Ovary (tissue), 9 donors: Measurements from ENCODE around the gene CALHM6. TPM values are rescaled to one million over a fixed set of nuclear protein-coding genes. Genes with fewer than 3 reads are reported as not detected.

ENCODE experiments used
- DNase-seq, 5 donors: peaks; one replicate each; pipeline ENCODE4 v3.0.0-alpha.2; 2019 to 2020
- H3K27ac ChIP-seq, 2 donors: fragments of 200-600 bp; one replicate each; pipeline versions ENCODE4 v1.5.1 to v1.8.0; 2019 to 2022
- H3K27me3 ChIP-seq: fragments of 200-600 bp; one replicate; pipeline ENCODE4 v1.8.0; 2022
- H3K36me3 ChIP-seq: fragments of 200-600 bp; sonication (generic); one replicate; pipeline ENCODE4 v1.5.1; 2019
- H3K4me1 ChIP-seq: one replicate; pipeline ENCODE4 v1.8.1; 2013; ENCODE audit warnings: mild to moderate bottlenecking, moderate library complexity; ENCODE audit not compliant: insufficient read depth
- H3K4me3 ChIP-seq: fragments of 200-600 bp; sonication (generic); one replicate; pipeline ENCODE4 v1.5.1; 2017
- H3K9me3 ChIP-seq, 2 donors: fragments of 200-600 bp in 1 of 2; sonication (generic) in 1 of 2; one replicate each; pipeline versions ENCODE4 v1.5.1 to v1.8.1; 2013 to 2019; ENCODE audit warnings: mild to moderate bottlenecking in 1 of 2, moderate library complexity in 1 of 2
- EP300 ChIP-seq: sonication (generic); formaldehyde crosslinking; IDR thresholded peaks from one replicate; pipeline ENCODE4 v1.6.1; 2017; ENCODE audit warnings: antibody characterized with exemption
- POLR2A ChIP-seq: fragments of 450-650 bp; IDR thresholded peaks from one replicate; pipeline ENCODE4 v1.6.1; 2017; ENCODE audit warnings: antibody characterized with exemption, mild to moderate bottlenecking, moderate library complexity
- WGBS, 3 donors: extraction: QIAGEN DNeasy Blood & Tissue Kit in 1 of 3; methylation state at CpG; one replicate each; pipeline versions ENCODE4 v1.1.5 to v1.1.7; 2013 to 2017; 5-methylcytosine and 5-hydroxymethylcytosine counted together
- intact Hi-C, 4 donors: fragments of 100-400 bp; cut with DNase I; formaldehyde crosslinking; loops; one replicate each; pipeline versions ENCODE4 v1.11.0 to v1.15.1; 2022 to 2023
- polyA plus RNA-seq, 2 donors: library from polyadenylated mRNA; stranded (reverse); fragments of 200-250 nt in 1 of 2; fragments of 350-450 nt in 1 of 2; fragmentation: Illumina TruSeq in 1 of 2; extraction: RNeasy Lipid Tissue Mini Kit (QIAGEN cat#74804) in 1 of 2; gene quantifications; one replicate each; pipeline ENCODE4 v1.2.3, GENCODE V29; 2013 to 2014
- total RNA-seq, 7 donors: library from RNA; depleted of rRNA in 2 of 7; stranded (reverse); fragments of >200 nt in 2 of 7; fragmentation: NEBNext Ultra II Directional in 3 of 7; extraction: Animal tissue kit (Norgen Biotek cat#: 25700) in 3 of 7; gene quantifications; one replicate each; pipeline versions ENCODE4 v1.1.0 to v1.2.4, GENCODE V29; 2016 to 2023
- TF ChIP-seq, protein P1 (sequence below), 3 donors: fragments of 450-650 bp in 2 of 3; fragments of 200-600 bp in 1 of 3; IDR thresholded peaks; one replicate each; pipeline versions ENCODE4 v1.5.1 to v1.8.0; 2016 to 2022; ENCODE audit warnings: antibody characterized with exemption in 3 of 3, mild to moderate bottlenecking in 1 of 3
- donor health status: DM: no; HTN: no; CAD: no; lungs with moderate emphysema.
- donor health status: DM: no; HTN: no; CAD: no.
- donor health status: Bipolar disorder and iron deficiency.
- donor health status: DM: yes; HTN: yes; CAD: no.
- donor health status: DM: no; HTN: no; CAD: no.
- donor health status: DM: yes; HTN: yes; CAD: no.

CALHM6 gene
- total and polyA plus RNA-seq, 9 donors = 1.6 to 14.0 (median 3.0) TPM

- intact Hi-C loops = loop anchor here in 1 of 4 donors (10.0 kb wide), 2 partner anchors 62 to 162 kb away; no protein-coding TSS in a partner anchor
- TF ChIP-seq POLR2A (no peak), EP300 (no peak)
- TF ChIP-seq, protein P1, sequence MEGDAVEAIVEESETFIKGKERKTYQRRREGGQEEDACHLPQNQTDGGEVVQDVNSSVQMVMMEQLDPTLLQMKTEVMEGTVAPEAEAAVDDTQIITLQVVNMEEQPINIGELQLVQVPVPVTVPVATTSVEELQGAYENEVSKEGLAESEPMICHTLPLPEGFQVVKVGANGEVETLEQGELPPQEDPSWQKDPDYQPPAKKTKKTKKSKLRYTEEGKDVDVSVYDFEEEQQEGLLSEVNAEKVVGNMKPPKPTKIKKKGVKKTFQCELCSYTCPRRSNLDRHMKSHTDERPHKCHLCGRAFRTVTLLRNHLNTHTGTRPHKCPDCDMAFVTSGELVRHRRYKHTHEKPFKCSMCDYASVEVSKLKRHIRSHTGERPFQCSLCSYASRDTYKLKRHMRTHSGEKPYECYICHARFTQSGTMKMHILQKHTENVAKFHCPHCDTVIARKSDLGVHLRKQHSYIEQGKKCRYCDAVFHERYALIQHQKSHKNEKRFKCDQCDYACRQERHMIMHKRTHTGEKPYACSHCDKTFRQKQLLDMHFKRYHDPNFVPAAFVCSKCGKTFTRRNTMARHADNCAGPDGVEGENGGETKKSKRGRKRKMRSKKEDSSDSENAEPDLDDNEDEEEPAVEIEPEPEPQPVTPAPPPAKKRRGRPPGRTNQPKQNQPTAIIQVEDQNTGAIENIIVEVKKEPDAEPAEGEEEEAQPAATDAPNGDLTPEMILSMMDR (IDR thresholded peaks at IDR 0.05) = no peak
- Histone ChIP-seq H3K27ac (no peak overlapping the region), H3K36me3 (no peaks in the 10 kb centered on the region), H3K27me3 (no peaks in the 10 kb centered on the region), H3K4me1 (peaks cover 4% of the 10 kb centered on the region), H3K9me3 (no peaks in the 10 kb centered on the region), H3K4me3 (no peak overlapping the region)
- DNase-seq = no peak
- WGBS, 3 donors = 87 to 90% (median 87%) methylated on average over 1 of the region's 1 CpG
Observed at GRCh38 chr6:116446399-116446798, 14.8 kb upstream of the CALHM6 start.

DNA sequence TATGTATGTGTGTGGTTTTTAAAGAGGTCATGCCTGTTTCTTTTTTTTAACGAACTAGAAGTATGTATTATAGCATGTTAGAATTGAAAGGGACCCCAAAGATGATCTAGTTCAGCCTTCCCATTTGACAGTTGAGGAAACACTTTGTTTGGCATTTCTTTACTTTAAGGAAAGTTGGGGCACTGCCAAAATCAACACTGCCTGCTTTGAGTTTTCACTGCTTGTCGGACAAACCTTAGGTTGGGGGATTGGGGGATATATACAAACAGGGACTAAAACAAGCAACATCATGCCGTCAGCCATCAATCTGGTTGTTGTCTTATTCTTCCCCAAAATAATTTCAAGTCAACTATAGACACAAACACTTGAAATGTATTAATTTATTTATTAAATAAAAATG is 14.1 kb upstream of the CALHM6 start:
- H3K27ac ChIP-seq = no peak overlapping the region
- intact Hi-C loops = loop anchor here in 1 of 4 donors (10.0 kb wide), 2 partner anchors 62 to 162 kb away; no protein-coding TSS in a partner anchor
- no peaks in the 10 kb centered on the region for H3K36me3 ChIP-seq
- WGBS, 3 donors = 36 to 46% (median 40%) methylated on average over 3 of the region's 3 CpGs
- no peaks in the 10 kb centered on the region for H3K27me3 ChIP-seq
- DNase-seq = no peak
- peaks cover 4% of the 10 kb centered on the region for H3K4me1 ChIP-seq
- H3K4me3 ChIP-seq = no peak overlapping the region
- no peaks in the 10 kb centered on the region for H3K9me3 ChIP-seq
- TF ChIP-seq EP300 = no peak
- TF ChIP-seq, protein P1 (IDR thresholded peaks at IDR 0.05) = no peak
- TF ChIP-seq POLR2A = no peak

DNA sequence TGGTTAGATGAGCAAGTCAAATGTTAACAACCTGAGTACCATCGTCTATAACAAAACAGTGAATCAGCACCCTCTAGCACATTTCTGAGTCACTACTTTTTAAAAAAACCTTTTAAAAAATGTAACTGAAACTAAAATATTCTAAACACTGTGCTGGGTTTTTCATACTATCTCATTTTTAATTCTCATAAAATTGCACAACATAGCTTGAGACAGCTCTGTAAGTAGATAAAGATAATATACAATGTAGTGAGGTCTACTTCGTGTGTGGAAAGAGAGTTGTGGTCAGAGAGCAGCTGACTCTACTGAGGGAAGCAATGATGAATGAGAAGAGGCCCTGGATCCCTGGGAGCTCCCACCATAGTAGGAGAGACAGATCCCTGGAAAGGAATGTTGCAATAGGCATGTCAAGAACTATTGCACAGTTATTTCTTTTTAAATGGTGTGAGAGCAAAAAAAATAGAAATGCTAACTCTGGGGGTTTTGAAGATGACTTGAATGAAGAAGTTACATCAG is 13.6 kb upstream of the CALHM6 start:
- peak in 1 of 5 donors; percentile 26 for DNase-seq
- no peaks in the 10 kb centered on the region for H3K36me3 ChIP-seq
- no peak overlapping the region for H3K4me3 ChIP-seq
- H3K9me3 ChIP-seq = no peaks in the 10 kb centered on the region
- H3K27me3 ChIP-seq = no peaks in the 10 kb centered on the region
- no peak overlapping the region for H3K27ac ChIP-seq
- 1 to 5% (median 2%) methylated on average over 2 of the region's 2 CpGs for WGBS, 3 donors
- H3K4me1 ChIP-seq = peaks cover 4% of the 10 kb centered on the region
- intact Hi-C loops = loop anchor here in 1 of 4 donors (10.0 kb wide), 2 partner anchors 63 to 163 kb away; no protein-coding TSS in a partner anchor
- TF ChIP-seq POLR2A = no peak
- TF ChIP-seq, protein P1 (IDR thresholded peaks at IDR 0.05) = no peak
- no peak for TF ChIP-seq EP300

DNA sequence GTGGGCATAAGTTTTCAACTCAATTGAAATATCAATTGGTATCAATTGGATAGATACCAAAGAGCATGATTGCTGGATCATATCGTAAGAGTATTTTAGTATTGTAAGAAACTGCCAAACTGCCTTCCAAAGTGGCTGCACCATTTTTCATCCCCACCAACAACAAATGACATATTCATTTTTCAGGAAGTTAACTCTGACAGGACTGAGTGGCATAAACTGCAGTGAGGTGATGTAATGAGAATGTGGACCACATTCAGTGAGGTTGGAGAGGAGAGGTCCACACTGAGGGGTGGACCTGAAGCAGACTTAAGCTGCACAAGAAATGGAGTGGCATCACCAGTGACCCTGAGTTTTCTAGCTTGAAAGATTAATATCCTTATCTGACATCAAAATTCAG is 11.6 kb upstream of the CALHM6 start:
- no peak overlapping the region for H3K4me3 ChIP-seq
- no peak for TF ChIP-seq POLR2A
- TF ChIP-seq EP300 = no peak
- TF ChIP-seq, protein P1 (IDR thresholded peaks at IDR 0.05) = no peak
- H3K27me3 ChIP-seq = no peaks in the 10 kb centered on the region
- peaks cover under 1% of the 10 kb centered on the region for H3K4me1 ChIP-seq
- DNase-seq = no peak
- intact Hi-C loops = loop anchor here in 1 of 4 donors (10.0 kb wide), 2 partner anchors 65 to 165 kb away; no protein-coding TSS in a partner anchor
- no peaks in the 10 kb centered on the region for H3K9me3 ChIP-seq
- WGBS, 3 donors = 54 to 96% (median 95%) methylated on average over 1 of the region's 1 CpG
- H3K36me3 ChIP-seq = no peaks in the 10 kb centered on the region
- H3K27ac ChIP-seq = no peak overlapping the region
